ENCODE results near the gene ADAMTS13. TPM values are rescaled to one million over a fixed set of nuclear protein-coding genes. Genes with fewer than 3 reads are reported as not detected.
"Not testable (repeated sequence)": the region's sequence is repeated elsewhere in the genome, so short reads cannot be mapped to it uniquely, and the experiment has no call there.

Gene ADAMTS13
- total RNA-seq, 1 experiment from 2014 or later = 4.7 TPM

GRCh38 chr9:133375724-133376654 lies 46.2 kb upstream of the ADAMTS13 start, which contains the start of the genes STKLD1 and SURF4:
Gene STKLD1, plus strand, starts transcription at chr9:133376366. Its CDS starts 108 bp downstream, at chr9:133376474.
Gene SURF4, minus strand, starts transcription at chr9:133376060. Its CDS starts 91 bp downstream, at chr9:133375969.
- H3K4me3 Mint-ChIP-seq (ENCODE audit: low read depth, unreplicated experiment) = peak within 1 kb of the TSS; percentile 89
- DNase-seq = peak; percentile 93
- intact Hi-C loops (cut with micrococcal nuclease; ENCODE audit: unreplicated experiment) = loop anchor here (2.0 kb wide), 1 partner anchor 19 kb away; the partner anchor contains the start of genes SURF1 and SURF2

GRCh38 chr9:133377280-133377679 lies 44.9 kb upstream of the ADAMTS13 start:
- H3K27ac Mint-ChIP-seq (ENCODE audit: unreplicated experiment); BruUV-seq (replicated peaks); H3K4me1 Mint-ChIP-seq (ENCODE audit: low read depth, unreplicated experiment); H3K9me3 Mint-ChIP-seq (ENCODE audit: low read depth, unreplicated experiment); H3K27me3 Mint-ChIP-seq (ENCODE audit: unreplicated experiment); DNase-seq; H3K4me3 Mint-ChIP-seq (ENCODE audit: low read depth, unreplicated experiment); intact Hi-C loops (cut with micrococcal nuclease; ENCODE audit: unreplicated experiment): not testable (repeated sequence)
- CTCF ChIA-PET = interaction anchor here (0.9 kb wide), 1 partner anchor 46 kb away, joined by 3 read pairs; no protein-coding TSS in a partner anchor
- H3K36me3 Mint-ChIP-seq (ENCODE audit: insufficient read depth, unreplicated experiment) = peaks cover 24% of the 10 kb centered on the region

More at GRCh38 chr9:133375724-133376654, 46.2 kb upstream of the ADAMTS13 start, which contains the start of the genes STKLD1 and SURF4:
- no TSS peak for BruUV-seq (replicated peaks)
- Mint-ChIP-seq H3K27me3 (ENCODE audit: unreplicated experiment) (no peaks in the 10 kb centered on the region), H3K4me1 (ENCODE audit: low read depth, unreplicated experiment) (peaks cover 9% of the 10 kb centered on the region), H3K36me3 (ENCODE audit: insufficient read depth, unreplicated experiment) (peaks cover 32% of the 10 kb centered on the region), H3K9me3 (ENCODE audit: low read depth, unreplicated experiment) (no peaks in the 10 kb centered on the region), H3K27ac (ENCODE audit: unreplicated experiment) (peak within 1 kb of the TSS; percentile 88)
- TF ChIP-seq CTCF (IDR thresholded peaks at IDR 0.05; ENCODE audit: unreplicated experiment) = no peak
- CTCF ChIA-PET = no interaction called here

GRCh38 chr9:133377721-133378216 lies 44.4 kb upstream of the ADAMTS13 start:
- CTCF ChIA-PET = interaction anchor here (0.9 kb wide), 1 partner anchor 47 kb away, joined by 3 read pairs; no protein-coding TSS in a partner anchor
- peak; percentile 22 for DNase-seq
- H3K36me3 Mint-ChIP-seq (ENCODE audit: insufficient read depth, unreplicated experiment) = peaks cover 24% of the 10 kb centered on the region

GRCh38 chr9:133378408-133378962 lies 43.7 kb upstream of the ADAMTS13 start:
- Mint-ChIP-seq H3K4me3 (ENCODE audit: low read depth, unreplicated experiment) (no peak overlapping the region), H3K27me3 (ENCODE audit: unreplicated experiment) (no peaks in the 10 kb centered on the region), H3K9me3 (ENCODE audit: low read depth, unreplicated experiment) (no peaks in the 10 kb centered on the region), H3K4me1 (ENCODE audit: low read depth, unreplicated experiment) (peaks cover 9% of the 10 kb centered on the region), H3K27ac (ENCODE audit: unreplicated experiment) (no peak overlapping the region), H3K36me3 (ENCODE audit: insufficient read depth, unreplicated experiment) (peaks cover 18% of the 10 kb centered on the region)
- DNase-seq = no peak
- intact Hi-C loops (cut with micrococcal nuclease; ENCODE audit: unreplicated experiment) = no loop called here
- no peak for TF ChIP-seq CTCF (IDR thresholded peaks at IDR 0.05; ENCODE audit: unreplicated experiment)
- CTCF ChIA-PET = interaction anchor here (0.9 kb wide), 1 partner anchor 48 kb away, joined by 3 read pairs; no protein-coding TSS in a partner anchor
- no TSS peak for BruUV-seq (replicated peaks)

More at GRCh38 chr9:133377721-133378216, 44.4 kb upstream of the ADAMTS13 start:
- peaks cover 9% of the 10 kb centered on the region for H3K4me1 Mint-ChIP-seq (ENCODE audit: low read depth, unreplicated experiment)
- TF ChIP-seq CTCF (IDR thresholded peaks at IDR 0.05; ENCODE audit: unreplicated experiment) = no peak
- no peaks in the 10 kb centered on the region for H3K27me3 Mint-ChIP-seq (ENCODE audit: unreplicated experiment)
- intact Hi-C loops (cut with micrococcal nuclease; ENCODE audit: unreplicated experiment) = no loop called here
- no peak overlapping the region for H3K27ac Mint-ChIP-seq (ENCODE audit: unreplicated experiment)
- H3K9me3 Mint-ChIP-seq (ENCODE audit: low read depth, unreplicated experiment) = no peaks in the 10 kb centered on the region
- no peak overlapping the region for H3K4me3 Mint-ChIP-seq (ENCODE audit: low read depth, unreplicated experiment)
- no TSS peak for BruUV-seq (replicated peaks)
